Left lobe of liver (tissue), 2 donors: ENCODE data around the gene OR13C5. TPM values are rescaled to one million over a fixed set of nuclear protein-coding genes. Genes with fewer than 3 reads are reported as not detected.
"Not testable (repeated sequence)": the region's sequence is repeated elsewhere in the genome, so short reads cannot be mapped to it uniquely, and the experiment has no call there.

ENCODE experiments used
- ATAC-seq: fragments of 200-7000 bp; cut with Tn5 transposase; one replicate; pipeline ENCODE4 v1.9.1; 2020; ENCODE audit warnings: mild to moderate bottlenecking, moderate library complexity
- DNase-seq: peaks from one replicate; pipeline ENCODE4 v3.0.0-alpha.2; 2020; ENCODE audit warnings: low spot score
- total RNA-seq: library from RNA; stranded (reverse); gene quantifications from one replicate; pipeline ENCODE4 v1.2.1, GENCODE V29; 2021
- donor health status: DM: no; HTN: no; CAD: no; lungs with moderate emphysema.
- donor health status: DM: no; HTN: yes; CAD: no.

OR13C5 gene
- not detected for total RNA-seq

- DNase-seq, ATAC-seq: not testable (repeated sequence)
These were observed at the start of gene OR13C5 for GRCh38 chr9:104599313-104599712. TSS of gene OR13C5 (minus strand) at chr9:104599413. CDS start at chr9:104599413, 0 bp downstream.

- no peak for DNase-seq
- ATAC-seq = no peak
These were observed 36.2 kb upstream of the OR13C5 start for GRCh38 chr9:104635456-104635855.

- DNase-seq = no peak
- no peak for ATAC-seq
These were observed 34.8 kb upstream of the OR13C5 start for GRCh38 chr9:104633976-104634520.

- not testable (repeated sequence) for ATAC-seq, DNase-seq
These were observed 26.8 kb upstream of the OR13C5 start for GRCh38 chr9:104625964-104626363.

GRCh38 chr9:104618104-104618503 lies 18.9 kb upstream of the OR13C5 start, which contains the start of gene OR13C9:
TSS of gene OR13C9 (minus strand) at chr9:104618204. CDS start at chr9:104618204, 0 bp downstream.
- ATAC-seq (no peak), DNase-seq (no peak)

- DNase-seq (no peak), ATAC-seq (no peak)
These were observed 18.2 kb upstream of the OR13C5 start for GRCh38 chr9:104617418-104617817.

- ATAC-seq = no peak
- no peak for DNase-seq
These were observed 12.0 kb upstream of the OR13C5 start for GRCh38 chr9:104611213-104611612.

- ATAC-seq (peak; percentile 37), DNase-seq (no peak)
These were observed 9.1 kb upstream of the OR13C5 start for GRCh38 chr9:104608336-104608735.

GRCh38 chr9:104606152-104606551 lies 6.9 kb upstream of the OR13C5 start:
- ATAC-seq (no peak), DNase-seq (no peak)

GRCh38 chr9:104605527-104605926 lies 6.3 kb upstream of the OR13C5 start, which contains the start of gene OR13C2:
TSS of gene OR13C2 (minus strand) at chr9:104605627. CDS start at chr9:104605627, 0 bp downstream.
- DNase-seq, ATAC-seq: not testable (repeated sequence)

GRCh38 chr9:104604801-104605200 lies 5.6 kb upstream of the OR13C5 start:
- ATAC-seq (no peak), DNase-seq (no peak)

- ATAC-seq, DNase-seq: not testable (repeated sequence)
These were observed 464 bp downstream of the OR13C5 start for GRCh38 chr9:104598749-104599148.

GRCh38 chr9:104589626-104590025 lies 9.6 kb downstream of the OR13C5 start:
- no peak for DNase-seq
- no peak for ATAC-seq

- no peak for ATAC-seq
- no peak for DNase-seq
These were observed 12.6 kb downstream of the OR13C5 start for GRCh38 chr9:104586496-104587180.

- ATAC-seq = no peak
- DNase-seq = no peak
These were observed 18.7 kb downstream of the OR13C5 start for GRCh38 chr9:104580562-104580961.

- no peak for ATAC-seq
These were observed 21.9 kb downstream of the OR13C5 start for GRCh38 chr9:104577263-104577662.

GRCh38 chr9:104575456-104575855 lies 23.8 kb downstream of the OR13C5 start:
- no peak for DNase-seq
- no peak for ATAC-seq

More at GRCh38 chr9:104577263-104577662, 21.9 kb downstream of the OR13C5 start:
- no peak for DNase-seq

- DNase-seq = no peak
- ATAC-seq = no peak
These were observed 26.6 kb downstream of the OR13C5 start for GRCh38 chr9:104572612-104573011.

- ATAC-seq (no peak), DNase-seq (no peak)
These were observed 30.3 kb downstream of the OR13C5 start, which contains the start of gene OR13C8 for GRCh38 chr9:104568868-104569267. TSS of gene OR13C8 (plus strand) at chr9:104569168. CDS start at chr9:104569168, 0 bp downstream.

GRCh38 chr9:104564358-104564757 lies 34.9 kb downstream of the OR13C5 start:
- ATAC-seq (no peak), DNase-seq (no peak)

GRCh38 chr9:104556830-104557634 lies 42.2 kb downstream of the OR13C5 start:
- ATAC-seq (no peak), DNase-seq (no peak)
